Neural cell (in vitro differentiated cells): ENCODE measurements around the gene SH3BP5. TPM values are rescaled to one million over a fixed set of nuclear protein-coding genes. Genes with fewer than 3 reads are reported as not detected.

Experiments used
- H2AFZ ChIP-seq: fragments of 200-600, 300-800 bp; sonication (generic), shearing (Covaris generic); 2 replicates; pipeline ENCODE4 v1.6.0; 2014; ENCODE audit warnings: low read depth, mild to moderate bottlenecking, antibody characterized with exemption, low read length, moderate library complexity
- H3F3A ChIP-seq: fragments of 200-600 bp; shearing (Covaris generic); 2 replicates; pipeline ENCODE4 v1.6.1; 2016; ENCODE audit warnings: mild to moderate bottlenecking, moderate library complexity, mixed read lengths, antibody characterized with exemption, low read length; ENCODE audit not compliant: insufficient read depth, poor library complexity, severe bottlenecking
- H3K27ac ChIP-seq: fragments of 200-600, 300-800 bp; sonication (generic), shearing (Covaris generic); 2 replicates; pipeline ENCODE4 v1.5.1; 2014; ENCODE audit warnings: mild to moderate bottlenecking, low read length, moderate library complexity
- H3K27me3 ChIP-seq: fragments of 300-800, 200-600 bp; sonication (generic), shearing (Covaris generic); 2 replicates; pipeline ENCODE4 v1.6.0; 2014; ENCODE audit warnings: mild to moderate bottlenecking, low read depth, low read length, moderate library complexity; ENCODE audit not compliant: insufficient read depth
- H3K36me3 ChIP-seq: fragments of 300-800, 200-600 bp; sonication (generic), shearing (Covaris generic); 2 replicates; pipeline ENCODE4 v1.5.1; 2014; ENCODE audit warnings: mild to moderate bottlenecking, antibody characterized with exemption, low read length, moderate library complexity; ENCODE audit not compliant: insufficient read depth
- H3K4me2 ChIP-seq: fragments of 300-800, 200-600 bp; sonication (generic), shearing (Covaris generic); 2 replicates; pipeline ENCODE4 v1.6.0; 2014; ENCODE audit warnings: mild to moderate bottlenecking, low read length
- H3K4me3 ChIP-seq: fragments of 300-800, 200-600 bp; sonication (generic), shearing (Covaris generic); 2 replicates; pipeline ENCODE4 v1.5.1; 2014; ENCODE audit warnings: mild to moderate bottlenecking, low read length, moderate library complexity
- H3K79me2 ChIP-seq: fragments of 200-600 bp; shearing (Covaris generic); replicated peaks from 2 replicates; pipeline ENCODE4 v1.6.0; 2014; ENCODE audit warnings: mild to moderate bottlenecking, low read length, moderate library complexity; ENCODE audit not compliant: insufficient read depth
- H3K9ac ChIP-seq: fragments of 300-800, 200-600 bp; sonication (generic), shearing (Covaris generic); 2 replicates; pipeline ENCODE4 v1.6.1; 2016; ENCODE audit warnings: mild to moderate bottlenecking, low read length, mixed read lengths
- H3K9me2 ChIP-seq: fragments of 200-600 bp; shearing (Covaris generic); 2 replicates; pipeline ENCODE4 v1.6.1; 2016; ENCODE audit warnings: mild to moderate bottlenecking, low read length, mixed read lengths; ENCODE audit not compliant: insufficient read depth
- H3K9me3 ChIP-seq: fragments of 200-600, 300-800 bp; sonication (generic), shearing (Covaris generic); 2 replicates; pipeline ENCODE4 v1.6.1; 2016; ENCODE audit warnings: mild to moderate bottlenecking, mixed run types, low read length, moderate library complexity, mixed read lengths
- H4K20me1 ChIP-seq: fragments of 200-600 bp; shearing (Covaris generic); 2 replicates; pipeline ENCODE4 v1.6.1; 2016; ENCODE audit warnings: mild to moderate bottlenecking, mixed run types; ENCODE audit not compliant: insufficient read depth
- CTCF ChIP-seq: fragments of 450-650 bp; IDR thresholded peaks from 2 replicates; pipeline ENCODE4 v1.5.1; 2014; ENCODE audit warnings: antibody characterized with exemption, mild to moderate bottlenecking, moderate library complexity; ENCODE audit not compliant: poor library complexity, severe bottlenecking
- EP300 ChIP-seq: fragments of 450-650 bp; conservative IDR thresholded peaks from 2 replicates; pipeline ENCODE4 v1.6.1; 2014; ENCODE audit warnings: antibody characterized with exemption, mild to moderate bottlenecking, moderate library complexity; ENCODE audit not compliant: poor library complexity, severe bottlenecking
- EZH2 ChIP-seq: fragments of 200-600, 300-800 bp; shearing (Covaris generic), sonication (generic); IDR thresholded peaks from 2 replicates; pipeline ENCODE4 v1.6.1; 2014; ENCODE audit warnings: antibody characterized with exemption, low read length, borderline replicate concordance, mild to moderate bottlenecking; ENCODE audit not compliant: insufficient read depth, poor library complexity, severe bottlenecking
- MXI1 ChIP-seq: fragments of 450-650 bp; conservative IDR thresholded peaks from 2 replicates; pipeline ENCODE4 v1.6.1; 2014; ENCODE audit warnings: antibody characterized with exemption, mild to moderate bottlenecking; ENCODE audit not compliant: poor library complexity, severe bottlenecking
- POLR2AphosphoS5 ChIP-seq: IDR thresholded peaks from 2 replicates; pipeline ENCODE4 v1.6.1; 2012
- RAD21 ChIP-seq: fragments of 450-650 bp; conservative IDR thresholded peaks from 2 replicates; pipeline ENCODE4 v1.6.1; 2014; ENCODE audit warnings: antibody characterized with exemption, mild to moderate bottlenecking, moderate library complexity
- REST ChIP-seq: IDR thresholded peaks from 2 replicates; pipeline ENCODE4 v1.6.1; 2012; ENCODE audit warnings: borderline replicate concordance
- SMC3 ChIP-seq: fragments of 450-650 bp; conservative IDR thresholded peaks from 2 replicates; pipeline ENCODE4 v1.6.1; 2014; ENCODE audit warnings: antibody characterized with exemption, mild to moderate bottlenecking, moderate library complexity; ENCODE audit not compliant: poor library complexity
- TAF1 ChIP-seq: IDR thresholded peaks from 2 replicates; pipeline ENCODE4 v1.6.1; 2012; ENCODE audit warnings: low read depth
- polyA plus RNA-seq: library from polyadenylated mRNA; depleted of rRNA; stranded (reverse); fragments of >200 nt; gene quantifications from 2 replicates; pipeline ENCODE4 v1.2.3, GENCODE V29; 2014

SH3BP5 gene
- polyA plus RNA-seq, 1 donor from 2014 or later = 166 TPM

- Histone ChIP-seq H3K79me2 (no peaks in the 10 kb centered on the region), H3K9me2 (no peaks in the 10 kb centered on the region), H3K9ac (no peak overlapping the region), H3K4me2 (no peak overlapping the region), H4K20me1 (no peaks in the 10 kb centered on the region), H3K27me3 (no peaks in the 10 kb centered on the region), H3K9me3 (no peaks in the 10 kb centered on the region), H3K4me3 (no peak overlapping the region), H2AFZ (no peak overlapping the region), H3F3A (no peaks in the 10 kb centered on the region), H3K36me3 (no peaks in the 10 kb centered on the region), H3K27ac (no peak overlapping the region)
- TF ChIP-seq SMC3 = no peak
- no peak for TF ChIP-seq EZH2
- no peak for TF ChIP-seq MXI1
- TF ChIP-seq RAD21 = no peak
- no peak for TF ChIP-seq TAF1
- TF ChIP-seq CTCF = no peak
- TF ChIP-seq REST = no peak
- TF ChIP-seq EP300 = no peak
- no peak for TF ChIP-seq POLR2AphosphoS5
These were observed 39.4 kb downstream of the SH3BP5 start for GRCh38 chr3:15292765-15293522.

- peak; percentile 83 for TF ChIP-seq REST
- no peak for TF ChIP-seq MXI1
- no peak overlapping the region for H3K9ac ChIP-seq
- H3K9me2 ChIP-seq = no peaks in the 10 kb centered on the region
- H3K27ac ChIP-seq = no peak overlapping the region
- H3K4me3 ChIP-seq = no peak overlapping the region
- H3K79me2 ChIP-seq = no peaks in the 10 kb centered on the region
- H3K36me3 ChIP-seq = no peaks in the 10 kb centered on the region
- no peak overlapping the region for H2AFZ ChIP-seq
- H4K20me1 ChIP-seq = no peaks in the 10 kb centered on the region
- no peaks in the 10 kb centered on the region for H3K27me3 ChIP-seq
- H3K9me3 ChIP-seq = no peaks in the 10 kb centered on the region
- no peak overlapping the region for H3K4me2 ChIP-seq
- no peaks in the 10 kb centered on the region for H3F3A ChIP-seq
These were observed 40.5 kb downstream of the SH3BP5 start for GRCh38 chr3:15291589-15292541.
